NCI-H774 (cell line): ENCODE results near the gene TRAF3IP1.
"Not testable (repeated sequence)": the region's sequence is repeated elsewhere in the genome, so short reads cannot be mapped to it uniquely, and the experiment has no call there.

ENCODE experiments used
- DNase-seq: peaks from one replicate; lab custom pipeline; 2025; lab: John Stamatoyannopoulos, UW

The TRAF3IP1 gene

GRCh38 chr2:238428866-238429265 is 108.5 kb downstream of the TRAF3IP1 start:
- DNase-seq, result no peak

- no peak for DNase-seq
Measured at GRCh38 chr2:238430781-238431180, 110.5 kb downstream of the TRAF3IP1 start.

- no peak for DNase-seq
Measured at GRCh38 chr2:238431456-238431855, 111.1 kb downstream of the TRAF3IP1 start.

GRCh38 chr2:238433300-238433915 is 113.1 kb downstream of the TRAF3IP1 start:
- DNase-seq, result no peak

- DNase-seq, result no peak
Measured at GRCh38 chr2:238433941-238434845, 113.9 kb downstream of the TRAF3IP1 start.

- DNase-seq, result no peak
Measured at GRCh38 chr2:238434846-238435751, 114.8 kb downstream of the TRAF3IP1 start.

- DNase-seq, result no peak
Measured at GRCh38 chr2:238435752-238436096, 115.4 kb downstream of the TRAF3IP1 start.

- DNase-seq, result no peak
Measured at GRCh38 chr2:238438856-238439849, 118.8 kb downstream of the TRAF3IP1 start.

- DNase-seq, result no peak
Measured at GRCh38 chr2:238439917-238440316, 119.6 kb downstream of the TRAF3IP1 start.

- DNase-seq, result no peak
Measured at GRCh38 chr2:238440331-238440730, 120.0 kb downstream of the TRAF3IP1 start.

- no peak for DNase-seq
Measured at GRCh38 chr2:238440767-238441166, 120.4 kb downstream of the TRAF3IP1 start.

GRCh38 chr2:238441262-238442114 is 121.2 kb downstream of the TRAF3IP1 start:
- no peak for DNase-seq

- not testable (repeated sequence) for DNase-seq
Measured at GRCh38 chr2:238442257-238442656, 121.9 kb downstream of the TRAF3IP1 start.

- DNase-seq, result no peak
Measured at GRCh38 chr2:238444242-238444641, 123.9 kb downstream of the TRAF3IP1 start.

GRCh38 chr2:238445409-238446190 is 125.3 kb downstream of the TRAF3IP1 start:
- DNase-seq, result no peak

GRCh38 chr2:238446371-238446770 is 126.1 kb downstream of the TRAF3IP1 start:
- DNase-seq, result no peak

- DNase-seq, result no peak
Measured at GRCh38 chr2:238448031-238448955, 128.0 kb downstream of the TRAF3IP1 start.

- no peak for DNase-seq
Measured at GRCh38 chr2:238449241-238449640, 128.9 kb downstream of the TRAF3IP1 start.
